Subcutaneous adipose tissue (tissue), 4 donors: ENCODE results near the gene CCSER1. TPM values are rescaled to one million over a fixed set of nuclear protein-coding genes. Genes with fewer than 3 reads are reported as not detected.

Experiments used
- total RNA-seq, 4 donors: library from RNA; depleted of rRNA; stranded (reverse); fragments of >200 nt; gene quantifications; one replicate each; pipeline ENCODE4 v1.1.0, GENCODE V29; 2016
- TF ChIP-seq, protein P1 (sequence below): fragments of 450-650 bp; IDR thresholded peaks from one replicate; pipeline ENCODE4 v1.5.1; 2016; ENCODE audit warnings: low read depth, mild to moderate bottlenecking, control low read depth, antibody characterized with exemption, moderate library complexity

Gene CCSER1
- total RNA-seq, 4 donors from 2014 or later, result 8.0 to 18.1 (median 16.0) TPM

GRCh38 chr4:90977726-90978125 is 850.5 kb downstream of the CCSER1 start:
- TF ChIP-seq, protein P1, sequence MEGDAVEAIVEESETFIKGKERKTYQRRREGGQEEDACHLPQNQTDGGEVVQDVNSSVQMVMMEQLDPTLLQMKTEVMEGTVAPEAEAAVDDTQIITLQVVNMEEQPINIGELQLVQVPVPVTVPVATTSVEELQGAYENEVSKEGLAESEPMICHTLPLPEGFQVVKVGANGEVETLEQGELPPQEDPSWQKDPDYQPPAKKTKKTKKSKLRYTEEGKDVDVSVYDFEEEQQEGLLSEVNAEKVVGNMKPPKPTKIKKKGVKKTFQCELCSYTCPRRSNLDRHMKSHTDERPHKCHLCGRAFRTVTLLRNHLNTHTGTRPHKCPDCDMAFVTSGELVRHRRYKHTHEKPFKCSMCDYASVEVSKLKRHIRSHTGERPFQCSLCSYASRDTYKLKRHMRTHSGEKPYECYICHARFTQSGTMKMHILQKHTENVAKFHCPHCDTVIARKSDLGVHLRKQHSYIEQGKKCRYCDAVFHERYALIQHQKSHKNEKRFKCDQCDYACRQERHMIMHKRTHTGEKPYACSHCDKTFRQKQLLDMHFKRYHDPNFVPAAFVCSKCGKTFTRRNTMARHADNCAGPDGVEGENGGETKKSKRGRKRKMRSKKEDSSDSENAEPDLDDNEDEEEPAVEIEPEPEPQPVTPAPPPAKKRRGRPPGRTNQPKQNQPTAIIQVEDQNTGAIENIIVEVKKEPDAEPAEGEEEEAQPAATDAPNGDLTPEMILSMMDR, result no peak

GRCh38 chr4:90979556-90979955 is 852.4 kb downstream of the CCSER1 start:
- TF ChIP-seq, protein P1, result no peak

GRCh38 chr4:90982813-90983212 is 855.6 kb downstream of the CCSER1 start:
- TF ChIP-seq, protein P1, result no peak

DNA sequence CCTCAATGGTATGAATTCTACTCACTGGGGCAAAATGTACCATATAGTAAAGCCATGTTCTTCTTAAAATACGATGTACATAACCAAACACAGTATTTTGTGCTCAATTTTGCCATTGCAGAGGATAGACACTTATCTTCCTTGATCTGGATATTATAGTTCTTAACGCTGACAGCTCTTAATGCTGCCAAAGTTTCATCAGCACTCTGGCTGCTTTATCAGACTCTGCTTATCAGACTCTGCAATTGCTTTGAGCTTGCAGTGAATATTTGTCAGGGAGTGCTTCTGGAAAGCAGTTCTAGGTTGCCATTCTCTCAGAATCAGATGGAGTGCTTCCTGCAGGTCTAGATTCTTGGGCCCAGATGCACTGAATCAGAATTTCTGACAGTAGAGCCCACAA is 863.1 kb downstream of the CCSER1 start:
- TF ChIP-seq, protein P1, result no peak

DNA sequence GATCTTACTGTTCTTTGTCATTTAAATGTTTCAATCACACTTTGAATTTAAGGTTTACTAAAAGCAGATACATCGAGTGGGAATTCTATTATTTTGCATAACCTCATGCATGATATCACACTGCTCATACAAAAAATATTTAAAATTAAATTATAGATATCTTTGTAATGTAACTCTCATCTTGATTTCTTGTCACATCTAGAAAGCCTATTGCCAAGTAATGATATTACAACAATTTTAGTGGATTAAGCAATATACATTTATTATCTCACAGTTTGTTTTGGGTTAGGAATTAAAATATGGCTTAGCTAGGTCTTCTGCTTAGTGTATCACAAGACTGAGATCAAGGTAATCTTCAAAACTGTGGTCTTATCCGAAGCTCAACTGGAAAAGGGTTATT is 865.0 kb downstream of the CCSER1 start:
- TF ChIP-seq, protein P1, result no peak

DNA sequence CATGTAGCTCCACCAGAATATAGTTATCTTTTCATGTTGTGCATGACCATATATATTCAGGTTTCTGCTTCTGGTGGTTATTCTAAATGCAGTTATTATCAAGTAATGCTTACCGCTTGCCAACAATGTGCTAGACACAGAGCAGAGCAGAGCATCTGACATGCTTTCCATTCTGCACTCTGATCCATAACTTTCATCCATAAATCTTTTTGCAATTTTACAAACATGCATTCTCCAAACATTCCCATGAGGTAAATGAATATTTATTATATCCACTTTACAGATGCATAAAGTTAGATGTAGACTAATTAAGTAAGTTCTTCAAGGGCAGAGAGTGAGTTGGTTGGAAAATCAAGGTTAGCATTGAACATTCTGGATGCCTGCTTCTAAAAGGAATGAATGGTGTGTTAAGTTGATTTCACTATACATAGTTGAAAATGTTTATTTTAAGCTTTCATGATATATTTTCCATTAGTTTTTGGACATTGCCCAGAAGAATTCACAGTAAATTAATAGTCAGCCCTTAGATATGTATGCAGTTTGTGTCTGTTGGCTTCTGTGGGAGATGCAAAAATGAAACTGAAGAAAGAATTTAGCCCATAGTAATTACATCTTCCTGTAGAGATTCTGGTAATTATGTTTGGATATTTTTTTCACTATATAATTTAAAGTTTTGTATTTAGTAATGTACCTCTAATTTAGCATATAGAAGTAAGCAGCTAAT is 867.8 kb downstream of the CCSER1 start:
- TF ChIP-seq, protein P1, result no peak

- TF ChIP-seq, protein P1, result no peak
Measured at GRCh38 chr4:90995996-90996395, 868.8 kb downstream of the CCSER1 start.
